GM12878 (cell line): ENCODE results near the gene SBK2. TPM values are rescaled to one million over a fixed set of nuclear protein-coding genes. Genes with fewer than 3 reads are reported as not detected.

Experiments
- ATAC-seq: fragments of 200-7000 bp; cut with Tn5 transposase; 3 replicates; pipeline ENCODE4 v1.9.1; 2020; ENCODE audit warnings: mild to moderate bottlenecking, moderate library complexity
- BruUV-seq: library from RNA; stranded (reverse); fragments of 400-500 nt; replicated peaks from 2 replicates; lab custom pipeline; 2021; lab: Mats Ljungman, UMichigan
- CTCF ChIA-PET: fragments of 300-600 bp; sonication (Branson Sonifier 250); formaldehyde crosslinking; extraction: SDS; loops from one replicate; lab custom pipeline; 2021; ENCODE audit warnings: inconsistent platforms; lab: Yijun Ruan, JAX
- POLR2A ChIA-PET: fragments of 350-600 bp; formaldehyde crosslinking; extraction: SDS; loops from one replicate; lab custom pipeline; 2021; ENCODE audit warnings: inconsistent platforms; lab: Charles Lee
- RAD21 ChIA-PET: fragments of 300-600 bp; sonication (Branson Sonifier 250); formaldehyde crosslinking; loops from one replicate; lab custom pipeline; 2023; ENCODE audit warnings: antibody characterized with exemption; ENCODE audit not compliant: unreplicated experiment; lab: Charles Lee
- SMC1A ChIA-PET: fragments of 300-600 bp; sonication (Branson Sonifier 250); formaldehyde crosslinking; loops from one replicate; lab custom pipeline; 2023; ENCODE audit not compliant: unreplicated experiment, uncharacterized antibody; lab: Charles Lee
- DNase-seq: peaks from one replicate; pipeline ENCODE4 v3.0.0-alpha.2; 2011; ENCODE audit warnings: low read depth, low spot score
- FAIRE-seq: peaks from 3 replicates; lab custom pipeline; 2011; peaks lifted over from hg19 to GRCh38; lab: Jason Lieb, UNC
- H2AFZ ChIP-seq: 2 replicates; pipeline ENCODE4 v1.6.0; 2011; ENCODE audit warnings: low read depth, low read length, control low read depth; ENCODE audit not compliant: control insufficient read depth
- H3K27ac ChIP-seq: 2 replicates; pipeline ENCODE4 v1.5.1; 2011; ENCODE audit warnings: control low read depth; ENCODE audit not compliant: control insufficient read depth, insufficient read depth
- H3K27me3 ChIP-seq, 2 experiments: replicated peaks in 1 of 2; 2 replicates each; pipeline versions ENCODE4 v1.6.0 to v1.6.1; 2011; ENCODE audit warnings: low read length in 1 of 2; ENCODE audit not compliant: control insufficient read depth in 2 of 2, insufficient read depth in 2 of 2
- H3K36me3 ChIP-seq, 2 experiments: 2 replicates each; pipeline ENCODE4 v1.5.1; 2011; ENCODE audit warnings: low read length in 1 of 2; ENCODE audit not compliant: control insufficient read depth in 2 of 2, insufficient read depth in 2 of 2
- H3K4me1 ChIP-seq: 2 replicates; pipeline ENCODE4 v1.6.1; 2011; ENCODE audit warnings: mild to moderate bottlenecking, low read length, moderate library complexity, mixed read lengths; ENCODE audit not compliant: control insufficient read depth, insufficient read depth
- H3K4me2 ChIP-seq: 2 replicates; pipeline ENCODE4 v1.6.0; 2011; ENCODE audit warnings: control low read depth; ENCODE audit not compliant: control insufficient read depth, insufficient read depth
- H3K4me3 ChIP-seq: fragments of 200-600 bp; sonication (generic); 2 replicates; pipeline ENCODE4 v1.5.1; 2016
- H3K79me2 ChIP-seq: 2 replicates; pipeline ENCODE4 v1.6.0; 2011; ENCODE audit warnings: low read length; ENCODE audit not compliant: control insufficient read depth, insufficient read depth
- H3K9ac ChIP-seq: 2 replicates; pipeline ENCODE4 v1.8.0; 2011; ENCODE audit warnings: low read length, control low read depth, mixed read lengths; ENCODE audit not compliant: control insufficient read depth, insufficient read depth
- H3K9me3 ChIP-seq: replicated peaks from 3 replicates; pipeline ENCODE4 v1.5.1; 2011; ENCODE audit warnings: mild to moderate bottlenecking, low read length; ENCODE audit not compliant: control insufficient read depth, insufficient read depth
- H4K20me1 ChIP-seq: 2 replicates; pipeline ENCODE4 v1.6.0; 2011; ENCODE audit not compliant: control insufficient read depth, insufficient read depth
- BACH1 ChIP-seq: fragments of 450-650 bp; IDR thresholded peaks from 2 replicates; pipeline ENCODE4 v1.6.1; 2017; ENCODE audit warnings: mild to moderate bottlenecking, borderline replicate concordance
- BMI1 ChIP-seq: fragments of 450-650 bp; IDR thresholded peaks from 2 replicates; pipeline ENCODE4 v1.6.1; 2016; ENCODE audit warnings: mild to moderate bottlenecking, moderate library complexity, borderline replicate concordance
- CUX1 ChIP-seq: IDR thresholded peaks from 2 replicates; pipeline ENCODE4 v1.6.1; 2012; ENCODE audit warnings: improper control_type of control experiment, low read depth, low read length; ENCODE audit not compliant: insufficient replicate concordance
- DPF2 ChIP-seq: fragments of 450-650 bp; IDR thresholded peaks from 2 replicates; pipeline ENCODE4 v1.6.1; 2017; ENCODE audit warnings: mild to moderate bottlenecking
- GABPA ChIP-seq: IDR thresholded peaks from 2 replicates; pipeline ENCODE4 v1.6.1; 2014; ENCODE audit warnings: antibody characterized with exemption, low read depth, mild to moderate bottlenecking, inconsistent platforms
- KDM1A ChIP-seq: fragments of 200-600 bp; sonication (generic); IDR thresholded peaks from 2 replicates; pipeline ENCODE4 v1.6.1; 2016; ENCODE audit warnings: borderline replicate concordance
- NBN ChIP-seq: fragments of 450-650 bp; IDR thresholded peaks from 2 replicates; pipeline ENCODE4 v1.6.1; 2016
- RAD51 ChIP-seq: fragments of 450-650 bp; IDR thresholded peaks from 2 replicates; pipeline ENCODE4 v1.6.1; 2016; ENCODE audit warnings: moderate library complexity, mild to moderate bottlenecking, inconsistent platforms
- SREBF2 ChIP-seq: IDR thresholded peaks from 2 replicates; pipeline ENCODE4 v1.6.1; 2012; ENCODE audit warnings: mild to moderate bottlenecking, low read length
- SRF ChIP-seq, 2 experiments: IDR thresholded peaks; 2 replicates each; pipeline ENCODE4 v1.6.1; 2011; ENCODE audit warnings: low read depth in 2 of 2, low read length in 2 of 2, mild to moderate bottlenecking in 1 of 2, moderate library complexity in 1 of 2
- TAF1 ChIP-seq: IDR thresholded peaks from 2 replicates; pipeline ENCODE4 v1.6.1; 2011; ENCODE audit warnings: mild to moderate bottlenecking, low read depth, low read length, borderline replicate concordance
- YY1 ChIP-seq: IDR thresholded peaks from 2 replicates; pipeline ENCODE4 v1.6.1; 2011; ENCODE audit warnings: low read depth, mild to moderate bottlenecking, low read length
- ZNF384 ChIP-seq: IDR thresholded peaks from 2 replicates; pipeline ENCODE4 v1.6.1; 2012; ENCODE audit warnings: low read depth, mild to moderate bottlenecking, low read length, improper control_type of control experiment, borderline replicate concordance
- WGBS: methylation state at CpG from one replicate; pipeline ENCODE4 v1.1.6; 2016; ENCODE audit warnings: low lambda C conversion rate; ENCODE audit not compliant: insufficient replicate concordance, insufficient coverage; ENCODE audit errors: missing lambda C conversion rate; 5-methylcytosine and 5-hydroxymethylcytosine counted together
- in situ Hi-C: fragments of 300-500 bp; cut with MboI; formaldehyde crosslinking; loops from 9 replicates; pipeline ENCODE4 v1.14.3; 2018; ENCODE audit warnings: mixed read lengths
- intact Hi-C: fragments of 100-400 bp; cut with micrococcal nuclease; formaldehyde crosslinking; loops from one replicate; pipeline ENCODE4 v1.14.2; 2022; ENCODE audit not compliant: unreplicated experiment
- polyA plus RNA-seq, 11 experiments: library from polyadenylated mRNA; depleted of rRNA in 4 of 11; unstranded in 6 of 11; stranded (reverse) in 5 of 11; fragments of >200 nt; fragmentation: Nextera tagmentation in 4 of 11; fragmentation: Illumina TruSeq in 1 of 11; extraction: Ambion mirVana in 4 of 11; extraction: Trizol in 1 of 11; gene quantifications; 1 replicate in 1 of 11; 2 replicates in 10 of 11; pipeline versions ENCODE4 v1.2.1 to v1.2.3, GENCODE V29; 2011 to 2016; ENCODE audit warnings: inconsistent platforms in 2 of 11, missing spikeins in 2 of 11, low read depth in 1 of 11
- total RNA-seq, 4 experiments: library from RNA; depleted of rRNA in 3 of 4; stranded (reverse); fragments of >200 nt in 3 of 4; fragmentation: Illumina TruSeq in 1 of 4; extraction: Trizol in 1 of 4; gene quantifications; 2 replicates each; pipeline versions ENCODE4 v1.2.1 to v1.2.3, GENCODE V29; 2013 to 2021

Gene SBK2
- total and polyA plus RNA-seq, 10 of the 15 experiments (the other 5 are each of a cell fraction or from before 2014, with no cell fraction given): not detected

- no peaks in the 10 kb centered on the region for H4K20me1 ChIP-seq
- ATAC-seq (no peak), FAIRE-seq (no peak), DNase-seq (no peak)
- no peaks in the 10 kb centered on the region for H3K36me3 ChIP-seq
- H3K27ac ChIP-seq: no peak overlapping the region
- ChIA-PET RAD21 (interaction anchor here (0.7 kb wide), 1 partner anchor 10 kb away, joined by 4 read pairs; no protein-coding TSS in a partner anchor), CTCF (interaction anchor here (1.0 to 3.1 kb wide), 2 partner anchors 10 to 113 kb away, joined by 3 to 12 read pairs; no protein-coding TSS in a partner anchor), POLR2A (no interaction called here), SMC1A (no interaction called here)
- no peak for TF ChIP-seq KDM1A
- no peak for TF ChIP-seq DPF2
- TF ChIP-seq TAF1: no peak
- TF ChIP-seq GABPA: no peak
- TF ChIP-seq YY1: no peak
- no peak for TF ChIP-seq ZNF384
- no peak for TF ChIP-seq CUX1
- no peak for TF ChIP-seq SREBF2
- TF ChIP-seq RAD51: no peak
- TF ChIP-seq BACH1: no peak
- no peak for TF ChIP-seq NBN
- TF ChIP-seq BMI1: no peak
- no peak for TF ChIP-seq SRF (IDR thresholded peaks at IDR 0.05; ENCODE audit: low read depth in 2 of 2, low read length in 2 of 2)
- no peaks in the 10 kb centered on the region for H3K79me2 ChIP-seq
- WGBS: 50% methylated on average over 35 of the region's 38 CpGs
- in situ Hi-C loops (no loop called here), intact Hi-C loops (no loop called here)
- H2AFZ ChIP-seq: no peak overlapping the region
- H3K27me3 ChIP-seq: no peaks in the 10 kb centered on the region; a peak in 1 of 4 replicates
- H3K4me3 ChIP-seq: no peak overlapping the region
- H3K4me1 ChIP-seq: no peaks in the 10 kb centered on the region
- BruUV-seq: no TSS peak
- no peak overlapping the region for H3K4me2 ChIP-seq
- H3K9me3 ChIP-seq: no peaks in the 10 kb centered on the region
- no peak overlapping the region for H3K9ac ChIP-seq
These were observed 43.2 kb downstream of the SBK2 start for GRCh38 chr19:55493645-55494171.
